SK-N-SH treated with all-trans-retinoic acid at 6 μM for 48 hours (cell line): ENCODE data around the gene ECM1.

ENCODE experiments used
- ATAC-seq: fragments of 200-7000 bp; cut with Tn5 transposase; 3 replicates; pipeline ENCODE4 v1.9.1; 2020; ENCODE audit warnings: mild to moderate bottlenecking, moderate library complexity
- ARNTL ChIP-seq: fragments of 450-650 bp; formaldehyde crosslinking; IDR thresholded peaks from 2 replicates; pipeline ENCODE4 v1.5.0; 2020; ENCODE audit warnings: low read depth, mild to moderate bottlenecking, moderate library complexity, borderline replicate concordance
- BACH2 ChIP-seq: fragments of 250-450 bp; sonication (Bioruptor Pico); IDR thresholded peaks from 2 replicates; pipeline ENCODE4 v1.9.0; 2021; ENCODE audit warnings: mild to moderate bottlenecking, borderline replicate concordance
- CSDC2 ChIP-seq: fragments of 250-450 bp; sonication (Bioruptor Pico); IDR thresholded peaks from 2 replicates; pipeline ENCODE4 v1.5.0; 2020; ENCODE audit warnings: mild to moderate bottlenecking, moderate library complexity
- CSRNP3 ChIP-seq: fragments of 250-450 bp; sonication (Bioruptor Pico); IDR thresholded peaks from 2 replicates; pipeline ENCODE4 v1.5.1; 2021; ENCODE audit warnings: mild to moderate bottlenecking, moderate library complexity
- ESRRG ChIP-seq: fragments of 250-450 bp; sonication (Bioruptor Pico); IDR thresholded peaks from 2 replicates; pipeline ENCODE4 v1.6.1; 2021; ENCODE audit warnings: mild to moderate bottlenecking
- GLIS3 ChIP-seq: fragments of 250-450 bp; sonication (Bioruptor Pico); IDR thresholded peaks from 2 replicates; pipeline ENCODE4 v1.5.0; 2020; ENCODE audit warnings: mild to moderate bottlenecking, moderate library complexity
- ISL1 ChIP-seq: fragments of 250-450 bp; sonication (Bioruptor Pico); IDR thresholded peaks from 2 replicates; pipeline ENCODE4 v2.1.2; 2022; ENCODE audit warnings: mild to moderate bottlenecking, moderate library complexity
- OSR1 ChIP-seq: fragments of 250-450 bp; sonication (Bioruptor Pico); IDR thresholded peaks from 2 replicates; pipeline ENCODE4 v1.8.0; 2022; ENCODE audit warnings: moderate library complexity, mild to moderate bottlenecking, inconsistent platforms
- PPARA ChIP-seq: fragments of 250-450 bp; sonication (Bioruptor Pico); IDR thresholded peaks from 2 replicates; pipeline ENCODE4 v1.5.0; 2020; ENCODE audit warnings: mild to moderate bottlenecking, borderline replicate concordance
- RARB ChIP-seq: fragments of 250-450 bp; sonication (Bioruptor Pico); IDR thresholded peaks from 2 replicates; pipeline ENCODE4 v1.8.0; 2021; ENCODE audit warnings: mild to moderate bottlenecking, moderate library complexity
- TCF4 ChIP-seq: fragments of 250-450 bp; sonication (Bioruptor Pico); IDR thresholded peaks from 2 replicates; pipeline ENCODE4 v1.8.0; 2021; ENCODE audit warnings: mild to moderate bottlenecking, moderate library complexity, borderline replicate concordance
- TOX ChIP-seq: fragments of 250-450 bp; sonication (Bioruptor Pico); IDR thresholded peaks from 2 replicates; pipeline ENCODE4 v1.8.0; 2021; ENCODE audit warnings: mild to moderate bottlenecking, moderate library complexity, borderline replicate concordance
- TSHZ2 ChIP-seq: fragments of 250-450 bp; sonication (Bioruptor Pico); IDR thresholded peaks from 2 replicates; pipeline ENCODE4 v1.5.0; 2020; ENCODE audit warnings: mild to moderate bottlenecking, moderate library complexity
- ZC3H10 ChIP-seq: fragments of 250-450 bp; sonication (Bioruptor Pico); IDR thresholded peaks from 2 replicates; pipeline ENCODE4 v1.5.1; 2021; ENCODE audit warnings: mild to moderate bottlenecking, moderate library complexity
- ZNF565 ChIP-seq: fragments of 450-650 bp; formaldehyde crosslinking; conservative IDR thresholded peaks from 2 replicates; pipeline ENCODE4 v1.5.0; 2020; ENCODE audit warnings: low read depth, mild to moderate bottlenecking, moderate library complexity
- ZNF70 ChIP-seq: fragments of 450-650 bp; formaldehyde crosslinking; IDR thresholded peaks from 2 replicates; pipeline ENCODE4 v1.5.0; 2020; ENCODE audit warnings: mild to moderate bottlenecking, moderate library complexity
- ZNF8 ChIP-seq: fragments of 450-650 bp; formaldehyde crosslinking; IDR thresholded peaks from 2 replicates; pipeline ENCODE4 v1.5.0; 2020; ENCODE audit warnings: mild to moderate bottlenecking, moderate library complexity
- TF ChIP-seq, protein P1 (sequence below): fragments of 250-450 bp; sonication (Bioruptor Pico); IDR thresholded peaks from 2 replicates; pipeline ENCODE4 v1.8.0; 2020; ENCODE audit warnings: mild to moderate bottlenecking, moderate library complexity, borderline replicate concordance
- TF ChIP-seq, protein P2 (sequence below): fragments of 250-450 bp; sonication (Bioruptor Pico); IDR thresholded peaks from 2 replicates; pipeline ENCODE4 v1.8.0; 2021; ENCODE audit warnings: low read depth, mild to moderate bottlenecking, moderate library complexity, borderline replicate concordance
- TF ChIP-seq, protein P3 (sequence below): fragments of 250-450 bp; sonication (Bioruptor Pico); IDR thresholded peaks from 2 replicates; pipeline ENCODE4 v1.5.1; 2020; ENCODE audit warnings: low read depth, mild to moderate bottlenecking, moderate library complexity

ECM1 gene

DNA sequence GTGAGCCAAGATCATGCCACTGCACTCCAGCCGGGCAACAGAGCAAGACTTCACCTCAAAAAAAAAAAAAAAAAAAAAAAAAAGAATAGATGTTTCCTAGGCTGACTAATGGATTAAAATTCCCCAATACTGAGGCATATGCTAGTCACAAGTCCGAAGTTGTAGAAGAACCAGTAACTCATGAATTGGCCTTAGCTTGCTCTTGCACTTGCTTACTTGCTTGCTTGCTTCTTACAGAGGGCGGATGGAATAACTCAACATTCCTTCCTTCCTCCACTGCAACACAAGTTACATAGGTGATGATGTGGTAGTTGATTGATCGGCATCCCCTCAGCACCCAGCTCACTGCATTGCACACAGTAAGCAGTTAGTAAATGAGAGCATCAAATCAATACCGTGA, 23.5 kb upstream of the ECM1 start:
- TF ChIP-seq, protein P1, sequence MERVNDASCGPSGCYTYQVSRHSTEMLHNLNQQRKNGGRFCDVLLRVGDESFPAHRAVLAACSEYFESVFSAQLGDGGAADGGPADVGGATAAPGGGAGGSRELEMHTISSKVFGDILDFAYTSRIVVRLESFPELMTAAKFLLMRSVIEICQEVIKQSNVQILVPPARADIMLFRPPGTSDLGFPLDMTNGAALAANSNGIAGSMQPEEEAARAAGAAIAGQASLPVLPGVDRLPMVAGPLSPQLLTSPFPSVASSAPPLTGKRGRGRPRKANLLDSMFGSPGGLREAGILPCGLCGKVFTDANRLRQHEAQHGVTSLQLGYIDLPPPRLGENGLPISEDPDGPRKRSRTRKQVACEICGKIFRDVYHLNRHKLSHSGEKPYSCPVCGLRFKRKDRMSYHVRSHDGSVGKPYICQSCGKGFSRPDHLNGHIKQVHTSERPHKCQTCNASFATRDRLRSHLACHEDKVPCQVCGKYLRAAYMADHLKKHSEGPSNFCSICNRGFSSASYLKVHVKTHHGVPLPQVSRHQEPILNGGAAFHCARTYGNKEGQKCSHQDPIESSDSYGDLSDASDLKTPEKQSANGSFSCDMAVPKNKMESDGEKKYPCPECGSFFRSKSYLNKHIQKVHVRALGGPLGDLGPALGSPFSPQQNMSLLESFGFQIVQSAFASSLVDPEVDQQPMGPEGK (CRISPR knock-in tag): no peak
- TF ChIP-seq, protein P2, sequence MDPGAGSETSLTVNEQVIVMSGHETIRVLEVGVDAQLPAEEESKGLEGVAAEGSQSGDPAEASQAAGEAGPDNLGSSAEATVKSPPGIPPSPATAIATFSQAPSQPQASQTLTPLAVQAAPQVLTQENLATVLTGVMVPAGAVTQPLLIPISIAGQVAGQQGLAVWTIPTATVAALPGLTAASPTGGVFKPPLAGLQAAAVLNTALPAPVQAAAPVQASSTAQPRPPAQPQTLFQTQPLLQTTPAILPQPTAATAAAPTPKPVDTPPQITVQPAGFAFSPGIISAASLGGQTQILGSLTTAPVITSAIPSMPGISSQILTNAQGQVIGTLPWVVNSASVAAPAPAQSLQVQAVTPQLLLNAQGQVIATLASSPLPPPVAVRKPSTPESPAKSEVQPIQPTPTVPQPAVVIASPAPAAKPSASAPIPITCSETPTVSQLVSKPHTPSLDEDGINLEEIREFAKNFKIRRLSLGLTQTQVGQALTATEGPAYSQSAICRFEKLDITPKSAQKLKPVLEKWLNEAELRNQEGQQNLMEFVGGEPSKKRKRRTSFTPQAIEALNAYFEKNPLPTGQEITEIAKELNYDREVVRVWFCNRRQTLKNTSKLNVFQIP: no peak
- TF ChIP-seq TCF4: no peak
- no peak for TF ChIP-seq GLIS3 (CRISPR knock-in tag)
- no peak for TF ChIP-seq PPARA (CRISPR knock-in tag)
- no peak for TF ChIP-seq ZNF8
- TF ChIP-seq TSHZ2 (CRISPR knock-in tag): no peak
- no peak for TF ChIP-seq OSR1 (CRISPR knock-in tag)
- no peak for TF ChIP-seq CSDC2 (CRISPR knock-in tag)
- no peak for TF ChIP-seq ARNTL (CRISPR knock-in tag)
- no peak for TF ChIP-seq BACH2 (CRISPR knock-in tag)
- no peak for TF ChIP-seq ISL1 (CRISPR knock-in tag)
- no peak for TF ChIP-seq TOX (CRISPR knock-in tag)
- TF ChIP-seq CSRNP3 (CRISPR knock-in tag): no peak
- TF ChIP-seq ZC3H10: no peak
- TF ChIP-seq, protein P3, sequence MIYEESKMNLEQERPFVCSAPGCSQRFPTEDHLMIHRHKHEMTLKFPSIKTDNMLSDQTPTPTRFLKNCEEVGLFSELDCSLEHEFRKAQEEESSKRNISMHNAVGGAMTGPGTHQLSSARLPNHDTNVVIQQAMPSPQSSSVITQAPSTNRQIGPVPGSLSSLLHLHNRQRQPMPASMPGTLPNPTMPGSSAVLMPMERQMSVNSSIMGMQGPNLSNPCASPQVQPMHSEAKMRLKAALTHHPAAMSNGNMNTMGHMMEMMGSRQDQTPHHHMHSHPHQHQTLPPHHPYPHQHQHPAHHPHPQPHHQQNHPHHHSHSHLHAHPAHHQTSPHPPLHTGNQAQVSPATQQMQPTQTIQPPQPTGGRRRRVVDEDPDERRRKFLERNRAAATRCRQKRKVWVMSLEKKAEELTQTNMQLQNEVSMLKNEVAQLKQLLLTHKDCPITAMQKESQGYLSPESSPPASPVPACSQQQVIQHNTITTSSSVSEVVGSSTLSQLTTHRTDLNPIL (CRISPR knock-in tag): no peak
- TF ChIP-seq ZNF565 (CRISPR knock-in tag): no peak
- no peak for TF ChIP-seq ESRRG
- no peak for TF ChIP-seq ZNF70 (CRISPR knock-in tag)
- peak; percentile 10; the same call in 2 of the 3 replicates for ATAC-seq

DNA sequence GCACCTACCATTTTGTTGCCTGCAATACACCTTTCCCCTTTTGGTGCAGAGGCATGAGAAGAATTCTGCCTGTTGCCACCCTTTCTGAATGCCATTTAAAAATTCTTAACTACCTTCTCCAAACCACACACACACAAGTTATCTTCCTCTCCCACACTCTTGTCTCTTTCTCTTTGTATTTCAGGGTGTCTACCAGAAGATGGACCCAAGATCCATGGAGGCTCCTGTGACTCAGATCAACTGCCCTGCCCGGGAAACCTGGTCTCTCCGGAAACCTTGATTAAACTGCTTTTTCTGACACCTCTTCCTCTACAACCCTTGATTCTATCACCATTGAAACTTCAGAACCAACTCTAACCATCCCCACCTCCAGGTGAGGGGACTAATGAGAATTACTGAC, 23.0 kb upstream of the ECM1 start:
- TF ChIP-seq RARB (CRISPR knock-in tag) (no peak), TSHZ2 (CRISPR knock-in tag) (no peak), ZNF70 (CRISPR knock-in tag) (no peak), TCF4 (no peak)
- peak; percentile 20 for ATAC-seq
